ENCODE results near the gene CLBA1.
A peak's percentile ranks its signal among the peaks of the same experiment; 100 is the strongest.

The CLBA1 gene

DNA sequence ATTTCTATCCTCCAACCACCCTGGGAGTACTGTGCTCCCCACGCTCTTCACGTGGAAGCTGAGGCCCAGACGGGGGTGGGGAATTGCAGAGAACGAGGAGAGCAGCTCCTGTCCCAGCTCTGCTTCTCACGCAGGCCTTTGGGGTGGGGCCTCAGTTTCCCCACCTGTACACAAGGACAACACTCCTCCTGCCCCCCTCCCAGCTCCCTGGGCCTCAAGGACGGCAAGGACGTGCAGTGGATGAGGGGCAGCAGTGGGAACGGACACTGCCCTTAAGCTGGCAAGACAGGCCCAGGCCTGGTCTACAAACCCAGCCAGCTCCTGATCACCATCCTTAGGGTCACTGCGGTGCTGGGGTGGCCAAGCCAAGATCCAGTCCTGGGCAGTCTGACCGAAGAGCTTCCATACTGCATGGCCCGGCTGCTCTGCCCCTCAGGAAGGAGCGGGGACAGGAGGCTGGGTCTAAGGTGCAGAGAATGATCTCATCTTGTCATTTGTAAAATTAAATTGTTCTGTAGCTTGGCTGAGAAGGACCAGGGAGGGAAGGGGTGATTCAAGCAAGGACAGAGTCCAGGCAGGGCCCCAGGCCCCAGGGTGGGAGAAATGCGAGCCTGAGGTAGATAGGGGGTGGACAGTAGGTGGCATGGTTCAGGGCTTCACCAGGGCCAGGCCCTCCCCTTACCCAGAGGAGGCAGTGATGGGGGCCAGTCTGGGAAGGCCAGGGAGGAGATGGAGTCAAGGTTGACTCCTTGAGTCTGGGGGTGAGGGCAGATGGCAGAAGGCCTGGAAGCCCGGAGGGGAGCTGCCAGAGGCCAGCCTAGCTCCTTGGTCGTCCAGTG lies 1.3 kb upstream of the CLBA1 start:
- no peaks in the 10 kb centered on the region for H4K20me1 ChIP-seq (ENCODE audit: control insufficient read depth, insufficient read depth, low read depth, low read length)
- H3K4me3 ChIP-seq (ENCODE audit: low read length): no peak overlapping the region
- H3K27ac ChIP-seq (ENCODE audit: low read depth, low read length): no peak overlapping the region
- H3K4me2 ChIP-seq (ENCODE audit: low read length): no peak overlapping the region
- no peaks in the 10 kb centered on the region for H3F3A ChIP-seq (ENCODE audit: control insufficient read depth, insufficient read depth)
- H3K4me1 ChIP-seq (ENCODE audit: control insufficient read depth, low read length): peaks cover 20% of the 10 kb centered on the region
- no peaks in the 10 kb centered on the region for H3K36me3 ChIP-seq (ENCODE audit: control insufficient read depth, low read length)
- H3K9me2 ChIP-seq (replicated peaks; ENCODE audit: control insufficient read depth, low read length): no peaks in the 10 kb centered on the region
- TF ChIP-seq EZH2phosphoT487 (IDR thresholded peaks at IDR 0.05; ENCODE audit: borderline replicate concordance, low read length): no peak
- TF ChIP-seq, protein P1, sequence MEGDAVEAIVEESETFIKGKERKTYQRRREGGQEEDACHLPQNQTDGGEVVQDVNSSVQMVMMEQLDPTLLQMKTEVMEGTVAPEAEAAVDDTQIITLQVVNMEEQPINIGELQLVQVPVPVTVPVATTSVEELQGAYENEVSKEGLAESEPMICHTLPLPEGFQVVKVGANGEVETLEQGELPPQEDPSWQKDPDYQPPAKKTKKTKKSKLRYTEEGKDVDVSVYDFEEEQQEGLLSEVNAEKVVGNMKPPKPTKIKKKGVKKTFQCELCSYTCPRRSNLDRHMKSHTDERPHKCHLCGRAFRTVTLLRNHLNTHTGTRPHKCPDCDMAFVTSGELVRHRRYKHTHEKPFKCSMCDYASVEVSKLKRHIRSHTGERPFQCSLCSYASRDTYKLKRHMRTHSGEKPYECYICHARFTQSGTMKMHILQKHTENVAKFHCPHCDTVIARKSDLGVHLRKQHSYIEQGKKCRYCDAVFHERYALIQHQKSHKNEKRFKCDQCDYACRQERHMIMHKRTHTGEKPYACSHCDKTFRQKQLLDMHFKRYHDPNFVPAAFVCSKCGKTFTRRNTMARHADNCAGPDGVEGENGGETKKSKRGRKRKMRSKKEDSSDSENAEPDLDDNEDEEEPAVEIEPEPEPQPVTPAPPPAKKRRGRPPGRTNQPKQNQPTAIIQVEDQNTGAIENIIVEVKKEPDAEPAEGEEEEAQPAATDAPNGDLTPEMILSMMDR (IDR thresholded peaks at IDR 0.05; ENCODE audit: low read depth, low read length, poor library complexity, severe bottlenecking): no peak
- no peaks in the 10 kb centered on the region for H3K9me3 ChIP-seq (ENCODE audit: control insufficient read depth, insufficient read depth, low read length)
- H3K79me2 ChIP-seq (ENCODE audit: control insufficient read depth, low read length): no peaks in the 10 kb centered on the region
- H3K27me3 ChIP-seq (ENCODE audit: control insufficient read depth, low read length): peaks cover 21% of the 10 kb centered on the region

DNA sequence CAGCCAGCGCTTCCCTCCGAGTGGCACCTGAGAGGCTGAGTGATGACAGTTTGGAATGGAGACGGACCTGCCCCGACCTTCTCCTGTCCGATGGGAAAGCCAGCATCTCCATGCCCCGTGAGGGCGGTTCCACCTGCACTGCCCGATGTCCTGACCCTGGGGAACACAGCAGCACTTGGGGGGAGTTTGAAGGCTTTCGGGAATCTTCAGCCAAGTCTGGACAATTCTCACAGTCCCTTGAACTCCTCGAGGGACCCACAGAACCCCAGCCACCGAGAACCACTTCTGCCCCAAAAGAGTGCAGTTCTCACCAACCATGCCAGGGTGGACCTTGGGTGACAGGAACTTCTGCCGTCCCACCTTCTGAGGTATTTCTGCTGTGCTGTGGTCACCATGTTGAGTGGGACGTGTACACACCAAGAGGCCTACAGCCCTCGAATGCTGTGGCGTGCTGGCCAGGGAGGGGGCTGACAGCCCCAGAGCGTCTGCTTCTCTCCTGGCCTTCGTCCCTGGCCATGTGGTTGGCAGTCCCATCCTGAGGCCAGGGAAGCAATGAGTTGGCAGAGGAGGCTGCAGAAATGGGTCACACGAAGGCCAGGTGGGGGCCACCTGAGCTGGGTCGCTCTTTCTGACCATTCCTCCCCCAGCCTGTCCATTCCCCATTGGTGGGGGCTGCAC lies 1.0 kb downstream of the CLBA1 start:
- peaks cover 20% of the 10 kb centered on the region for H3K4me1 ChIP-seq (ENCODE audit: control insufficient read depth, low read length)
- H3K9me3 ChIP-seq (ENCODE audit: control insufficient read depth, insufficient read depth, low read length): no peaks in the 10 kb centered on the region
- H3K27ac ChIP-seq (ENCODE audit: low read depth, low read length): no peak overlapping the region
- no peaks in the 10 kb centered on the region for H3F3A ChIP-seq (ENCODE audit: control insufficient read depth, insufficient read depth)
- no peaks in the 10 kb centered on the region for H3K9me2 ChIP-seq (replicated peaks; ENCODE audit: control insufficient read depth, low read length)
- no peaks in the 10 kb centered on the region for H3K79me2 ChIP-seq (ENCODE audit: control insufficient read depth, low read length)
- peak overlapping the region; percentile 92 for H3K4me2 ChIP-seq (ENCODE audit: low read length)
- H4K20me1 ChIP-seq (ENCODE audit: control insufficient read depth, insufficient read depth, low read depth, low read length): no peaks in the 10 kb centered on the region
- no peak for TF ChIP-seq EZH2phosphoT487 (IDR thresholded peaks at IDR 0.05; ENCODE audit: borderline replicate concordance, low read length)
- TF ChIP-seq, protein P1 (IDR thresholded peaks at IDR 0.05; ENCODE audit: low read depth, low read length, poor library complexity, severe bottlenecking): no peak
- no peaks in the 10 kb centered on the region for H3K36me3 ChIP-seq (ENCODE audit: control insufficient read depth, low read length)
- H3K4me3 ChIP-seq (ENCODE audit: low read length): peak overlapping the region; percentile 79
- peaks cover 18% of the 10 kb centered on the region for H3K27me3 ChIP-seq (ENCODE audit: control insufficient read depth, low read length)

DNA sequence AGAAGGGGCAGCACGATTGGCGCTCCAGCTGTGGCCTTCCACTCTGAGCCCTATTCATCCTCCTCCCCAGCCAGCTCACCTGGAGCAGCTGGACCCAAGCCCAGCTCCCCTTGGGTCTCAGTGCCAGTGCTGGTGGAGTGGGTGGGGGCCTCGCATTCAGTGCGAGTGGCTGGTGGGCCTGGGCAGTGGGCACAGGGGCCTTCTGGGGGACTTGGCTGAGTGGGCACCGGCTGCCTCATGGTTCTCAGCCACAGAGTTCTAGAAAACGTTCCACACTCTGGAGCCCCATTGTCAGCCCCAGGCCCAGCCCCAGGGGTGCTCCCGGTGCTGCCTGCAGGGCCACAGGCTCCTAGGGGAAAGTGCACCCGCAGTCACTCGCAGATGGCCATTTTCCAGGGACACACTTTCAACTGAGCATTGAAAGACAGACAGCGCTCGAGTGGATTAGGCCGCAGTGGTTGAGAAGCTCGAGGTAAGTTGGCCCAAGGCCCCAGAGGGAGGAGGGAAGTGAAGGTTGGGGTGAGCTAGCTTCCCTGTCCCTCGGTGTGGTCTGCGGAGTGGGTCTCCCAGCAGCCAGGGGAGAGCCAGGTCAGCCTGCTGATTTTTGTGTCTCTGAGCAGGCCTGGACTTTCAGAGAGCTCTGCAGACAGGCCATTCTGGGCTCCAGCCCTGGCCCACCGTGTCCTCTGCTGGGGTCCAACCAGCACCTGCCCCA lies 3.8 kb downstream of the CLBA1 start:
- TF ChIP-seq EZH2phosphoT487 (IDR thresholded peaks at IDR 0.05; ENCODE audit: borderline replicate concordance, low read length): no peak
- TF ChIP-seq, protein P1 (IDR thresholded peaks at IDR 0.05; ENCODE audit: low read depth, low read length, poor library complexity, severe bottlenecking): no peak
- no peak overlapping the region for H3K4me2 ChIP-seq (ENCODE audit: low read length)
- peaks cover 14% of the 10 kb centered on the region for H3K4me1 ChIP-seq (ENCODE audit: control insufficient read depth, low read length)
- H4K20me1 ChIP-seq (ENCODE audit: control insufficient read depth, insufficient read depth, low read depth, low read length): no peaks in the 10 kb centered on the region
- H3K79me2 ChIP-seq (ENCODE audit: control insufficient read depth, low read length): no peaks in the 10 kb centered on the region
- H3K27me3 ChIP-seq (ENCODE audit: control insufficient read depth, low read length): peaks cover 9% of the 10 kb centered on the region
- no peaks in the 10 kb centered on the region for H3F3A ChIP-seq (ENCODE audit: control insufficient read depth, insufficient read depth)
- no peaks in the 10 kb centered on the region for H3K9me2 ChIP-seq (replicated peaks; ENCODE audit: control insufficient read depth, low read length)
- no peaks in the 10 kb centered on the region for H3K9me3 ChIP-seq (ENCODE audit: control insufficient read depth, insufficient read depth, low read length)
- no peak overlapping the region for H3K4me3 ChIP-seq (ENCODE audit: low read length)
- H3K36me3 ChIP-seq (ENCODE audit: control insufficient read depth, low read length): no peaks in the 10 kb centered on the region
- H3K27ac ChIP-seq (ENCODE audit: low read depth, low read length): no peak overlapping the region

Measured in DOHH2 (cell line).